Myocyte (in vitro differentiated cells): ENCODE results near the gene CD72. TPM values are rescaled to one million over a fixed set of nuclear protein-coding genes. Genes with fewer than 3 reads are reported as not detected.
"Not testable (repeated sequence)": the region's sequence is repeated elsewhere in the genome, so short reads cannot be mapped to it uniquely, and the experiment has no call there.

Experiments used
- DNase-seq: peaks from one replicate; pipeline ENCODE4 v3.0.0-alpha.2; 2012; ENCODE audit warnings: low read depth
- total RNA-seq: library from RNA; depleted of rRNA; stranded (reverse); fragments of >200 nt; gene quantifications from 2 replicates; pipeline ENCODE4 v1.2.3, GENCODE V29; 2014

Gene CD72
- total RNA-seq, 1 donor from 2014 or later: 2.2 TPM

- DNase-seq: no peak
These were observed 31.5 kb upstream of the CD72 start for GRCh38 chr9:35649431-35650340.

GRCh38 chr9:35646533-35647265 is 28.5 kb upstream of the CD72 start:
- DNase-seq: peak; percentile 91

DNA sequence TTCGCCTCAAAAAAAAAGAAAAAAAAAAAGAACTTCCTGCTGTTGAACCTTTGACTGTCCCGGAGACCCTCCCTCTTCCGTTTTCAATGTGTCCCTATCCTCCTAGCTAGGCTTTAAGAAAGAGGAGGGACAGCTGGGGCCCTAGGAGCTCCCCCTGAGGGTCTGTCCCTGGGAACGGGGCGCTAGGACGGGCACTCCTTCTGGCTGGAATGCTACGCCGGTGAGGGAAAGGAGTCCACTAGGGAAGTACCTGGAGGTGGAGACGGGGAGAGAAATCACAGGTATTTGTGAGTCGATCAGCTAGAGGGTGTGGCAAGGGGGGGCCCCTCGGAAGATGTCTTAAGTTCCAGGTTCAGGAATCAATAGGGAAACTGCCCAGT is 27.9 kb upstream of the CD72 start:
- DNase-seq: no peak

DNA sequence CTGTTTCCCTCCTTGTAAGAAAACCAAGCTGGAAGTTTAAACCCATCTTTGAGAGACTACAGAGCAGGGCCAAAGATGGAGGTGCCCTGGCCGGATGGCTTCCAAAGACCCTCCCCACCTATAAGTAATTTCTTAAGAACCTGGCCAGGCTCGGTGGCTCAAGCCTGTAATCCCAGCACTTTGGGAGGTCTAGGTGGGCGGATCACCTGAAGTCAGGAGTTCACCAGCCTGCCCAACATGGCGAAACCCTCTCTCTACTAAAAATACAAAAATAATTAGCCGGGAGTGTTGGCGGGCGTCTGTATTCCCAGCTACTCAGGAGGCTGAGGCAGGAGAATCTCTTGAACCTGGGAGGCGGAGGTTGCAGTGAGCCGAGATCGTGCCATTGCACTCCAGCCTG is 27.5 kb upstream of the CD72 start:
- DNase-seq: not testable (repeated sequence)

DNA sequence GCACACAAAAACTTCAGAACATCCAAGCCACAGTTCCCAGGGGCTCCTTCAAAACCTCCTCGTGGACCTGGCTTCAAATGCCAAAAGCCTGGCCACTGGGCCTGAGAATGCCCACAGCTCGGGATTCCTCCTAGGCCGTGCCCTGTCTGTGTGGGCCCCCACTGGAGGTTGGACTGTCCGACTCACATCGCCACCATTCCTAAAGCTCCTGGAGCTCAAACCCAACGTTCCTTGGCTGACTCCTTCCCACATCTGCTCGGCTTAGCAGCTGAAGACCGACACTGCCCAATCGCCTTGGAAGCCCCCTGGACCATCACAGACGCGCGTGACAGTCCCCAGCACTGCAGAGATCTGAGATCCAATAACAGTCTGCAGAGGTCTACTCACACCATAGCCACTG is 24.8 kb upstream of the CD72 start:
- peak; percentile 50 for DNase-seq

DNA sequence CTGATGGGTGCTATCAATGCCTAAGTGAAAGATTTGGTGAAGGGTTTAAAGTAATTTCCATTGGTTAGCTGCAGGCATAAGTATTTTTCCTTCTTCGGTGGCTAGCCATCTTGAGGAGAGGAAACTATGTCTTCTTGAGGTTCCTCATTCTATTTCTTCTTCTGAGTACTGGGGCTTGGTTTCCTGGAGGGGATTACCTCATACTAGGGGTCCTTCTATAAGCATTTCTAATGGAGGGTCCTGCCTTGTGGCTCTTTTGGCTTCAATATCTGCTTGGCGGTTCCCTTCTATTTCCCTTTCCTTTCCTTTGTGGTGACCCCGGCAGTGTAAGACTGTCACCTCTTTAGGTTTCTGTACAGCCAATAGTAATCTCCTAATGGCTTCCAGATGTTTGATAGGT is 23.3 kb upstream of the CD72 start:
- DNase-seq: not testable (repeated sequence)

DNA sequence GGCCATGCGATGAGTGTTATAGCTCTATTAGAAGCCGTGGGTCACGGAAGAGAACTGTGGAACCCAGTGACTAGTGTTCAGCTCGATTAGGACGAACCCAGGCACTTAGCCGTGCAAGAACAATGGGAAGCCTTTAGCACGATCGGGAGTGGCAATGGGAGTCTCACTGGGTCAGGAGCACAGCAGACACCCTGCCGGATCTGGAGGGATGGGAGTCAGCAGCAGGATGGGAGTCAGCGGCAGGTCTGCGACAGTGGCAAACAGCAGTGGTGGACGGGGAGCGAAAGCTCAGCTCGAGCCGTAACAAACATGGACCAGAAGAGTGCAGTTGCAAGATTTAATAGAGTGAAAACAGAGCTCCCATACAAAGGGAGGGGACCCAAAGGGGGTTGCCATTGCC is 22.2 kb upstream of the CD72 start:
- DNase-seq: not testable (repeated sequence)

GRCh38 chr9:35639631-35640030 is 21.4 kb upstream of the CD72 start:
- DNase-seq: no peak

DNA sequence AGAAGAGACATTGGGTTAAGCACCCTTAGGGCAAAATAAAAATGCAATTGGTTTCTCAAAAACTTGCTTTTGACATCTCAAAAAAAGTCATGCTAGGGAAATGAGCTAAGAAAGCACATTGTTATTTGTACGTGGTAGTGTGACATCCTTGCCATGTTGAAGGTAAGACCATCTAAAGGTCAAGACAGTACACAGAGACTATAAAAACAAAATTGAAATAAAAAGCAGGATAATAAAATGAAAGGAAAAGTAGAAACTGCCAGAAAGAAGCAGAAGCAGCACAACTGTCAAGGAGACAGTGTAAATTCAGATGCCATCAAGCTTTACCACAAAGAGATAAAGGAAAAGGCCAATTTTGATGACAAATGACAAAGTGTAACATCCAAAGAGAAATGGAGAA is 21.0 kb upstream of the CD72 start:
- not testable (repeated sequence) for DNase-seq

DNA sequence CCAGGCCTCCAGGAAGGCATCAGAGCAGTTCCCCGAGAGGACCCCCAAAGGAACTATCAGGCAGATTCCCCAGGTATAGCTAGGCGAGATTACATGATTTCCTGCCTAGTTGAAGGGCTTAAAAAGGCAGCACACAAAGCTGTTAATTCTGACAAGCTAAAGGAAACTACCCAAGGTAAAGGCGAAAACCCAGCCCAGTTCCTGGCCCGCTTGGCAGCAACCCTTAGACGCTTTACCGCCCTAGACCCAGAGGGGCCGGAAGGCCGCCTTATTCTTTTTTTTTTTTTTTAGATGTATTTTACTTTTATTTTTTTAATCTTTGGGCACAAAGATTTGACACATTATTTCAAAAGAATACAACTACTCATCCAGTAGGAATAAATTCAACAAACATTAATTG is 20.5 kb upstream of the CD72 start:
- DNase-seq: not testable (repeated sequence)

- DNase-seq: not testable (repeated sequence)
These were observed 19.3 kb upstream of the CD72 start for GRCh38 chr9:35637427-35637955.

DNA sequence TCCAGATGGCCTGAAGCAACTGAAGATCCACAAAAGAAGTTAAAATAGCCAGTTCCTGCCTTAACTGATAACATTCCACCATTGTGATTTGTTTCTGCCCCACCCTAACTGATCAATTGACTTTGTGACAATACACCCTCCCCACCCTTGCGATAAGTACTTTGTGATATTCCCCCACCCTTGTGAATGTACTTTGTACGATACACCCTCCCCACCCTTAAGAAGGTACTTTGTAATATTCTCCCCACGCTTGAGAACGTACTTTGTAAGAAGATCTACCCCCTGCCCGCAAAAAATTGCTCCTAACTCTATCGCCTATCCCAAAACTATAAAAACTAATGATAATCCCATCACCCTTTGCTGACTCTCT is 18.6 kb upstream of the CD72 start:
- not testable (repeated sequence) for DNase-seq

- no peak for DNase-seq
These were observed 18.1 kb upstream of the CD72 start for GRCh38 chr9:35636135-35636876.

DNA sequence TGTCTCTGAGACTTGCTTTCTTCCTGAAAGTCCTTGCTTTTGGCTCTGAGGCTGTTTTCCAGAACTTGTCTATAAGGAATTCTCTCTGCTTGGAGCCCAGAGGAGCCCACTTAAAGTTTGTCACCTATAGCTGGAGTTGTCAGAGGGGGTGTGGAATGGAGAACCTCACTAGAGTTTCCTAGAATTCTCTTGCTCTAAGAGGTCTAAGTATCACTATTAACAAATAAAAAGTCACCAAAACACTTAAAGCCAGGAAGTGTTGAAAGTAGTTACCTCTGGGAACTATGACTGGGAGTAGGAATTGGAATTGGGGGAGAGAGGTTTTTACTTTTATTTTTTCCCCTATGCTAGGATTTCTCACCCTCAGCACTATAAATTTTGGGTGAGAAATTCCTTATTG is 17.5 kb upstream of the CD72 start:
- no peak for DNase-seq

DNA sequence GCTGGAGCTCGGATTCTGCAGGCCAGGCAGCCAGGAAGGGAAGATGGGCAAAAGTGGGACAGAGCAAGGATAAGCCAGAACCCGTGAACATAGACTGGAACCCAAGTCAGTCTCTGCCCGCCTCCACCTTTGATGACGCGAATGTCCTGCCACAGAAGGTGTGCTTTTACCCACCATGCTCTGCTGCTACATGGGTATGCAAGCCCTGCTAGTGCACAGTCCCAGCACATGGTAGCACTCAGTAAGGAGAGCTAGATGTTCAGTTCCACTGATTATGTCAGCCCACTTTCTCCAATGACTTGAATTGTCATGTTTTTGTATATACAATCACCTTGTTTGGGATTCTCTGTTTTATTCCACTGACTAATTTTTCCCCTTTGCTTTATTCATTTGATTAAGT is 11.4 kb upstream of the CD72 start:
- DNase-seq: no peak

GRCh38 chr9:35628389-35628991 is 10.3 kb upstream of the CD72 start:
- DNase-seq: no peak

GRCh38 chr9:35627575-35627974 is 9.4 kb upstream of the CD72 start:
- no peak for DNase-seq

GRCh38 chr9:35619800-35620158 is 1.6 kb upstream of the CD72 start:
- peak; percentile 70 for DNase-seq

DNA sequence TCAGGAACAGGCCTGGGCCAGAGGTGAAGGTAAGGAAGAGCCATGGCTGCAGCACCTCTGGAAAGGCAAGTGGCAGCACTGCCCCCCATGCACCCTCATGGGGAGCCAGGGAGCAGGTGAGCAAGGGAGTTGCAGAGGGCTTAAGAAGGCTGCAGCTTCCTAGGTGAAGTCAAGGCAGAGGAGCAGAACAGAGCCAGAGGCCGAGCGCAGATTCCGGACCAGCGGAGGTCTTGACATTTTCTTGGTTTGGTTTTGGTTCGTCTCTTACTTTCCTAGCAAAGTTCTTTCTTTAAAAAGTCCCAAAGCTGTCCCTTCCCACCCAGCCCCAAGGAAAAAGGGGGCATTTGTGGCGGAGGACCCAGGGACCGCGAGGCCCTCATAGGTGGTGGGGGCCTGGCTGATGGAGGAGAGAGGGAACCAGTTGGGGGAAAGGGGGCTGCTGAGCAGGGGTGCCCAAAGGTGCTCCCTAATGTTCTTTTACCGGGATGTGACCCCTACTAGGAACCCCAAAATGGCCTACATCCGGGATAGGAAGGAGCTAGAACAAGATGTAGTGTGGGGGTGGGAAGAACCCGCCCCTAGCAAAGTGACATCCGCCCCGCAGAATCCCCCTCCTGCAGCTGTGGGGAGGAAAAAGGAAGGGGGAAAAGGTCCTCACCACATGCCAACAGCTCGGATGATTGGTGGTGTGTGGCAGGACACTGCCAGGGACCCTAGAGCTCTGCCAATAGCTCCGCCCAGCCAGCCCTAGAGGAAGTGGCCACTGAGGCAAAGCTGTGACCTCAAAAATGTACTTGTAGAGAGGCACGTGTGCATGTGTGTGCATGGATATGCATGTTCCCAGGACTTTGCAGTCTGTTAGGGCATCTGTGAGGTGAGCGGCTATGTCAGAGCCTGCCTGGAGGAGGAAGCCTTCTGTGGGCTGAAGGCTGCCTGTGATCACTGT is 914 bp upstream of the CD72 start:
- DNase-seq: peak; percentile 76

GRCh38 chr9:35617548-35617947 is 665 bp downstream of the CD72 start:
- no peak for DNase-seq
